ENCODE data around the gene ANG.
"Not testable (repeated sequence)": the region's sequence is repeated elsewhere in the genome, so short reads cannot be mapped to it uniquely, and the experiment has no call there.

The ANG gene

DNA sequence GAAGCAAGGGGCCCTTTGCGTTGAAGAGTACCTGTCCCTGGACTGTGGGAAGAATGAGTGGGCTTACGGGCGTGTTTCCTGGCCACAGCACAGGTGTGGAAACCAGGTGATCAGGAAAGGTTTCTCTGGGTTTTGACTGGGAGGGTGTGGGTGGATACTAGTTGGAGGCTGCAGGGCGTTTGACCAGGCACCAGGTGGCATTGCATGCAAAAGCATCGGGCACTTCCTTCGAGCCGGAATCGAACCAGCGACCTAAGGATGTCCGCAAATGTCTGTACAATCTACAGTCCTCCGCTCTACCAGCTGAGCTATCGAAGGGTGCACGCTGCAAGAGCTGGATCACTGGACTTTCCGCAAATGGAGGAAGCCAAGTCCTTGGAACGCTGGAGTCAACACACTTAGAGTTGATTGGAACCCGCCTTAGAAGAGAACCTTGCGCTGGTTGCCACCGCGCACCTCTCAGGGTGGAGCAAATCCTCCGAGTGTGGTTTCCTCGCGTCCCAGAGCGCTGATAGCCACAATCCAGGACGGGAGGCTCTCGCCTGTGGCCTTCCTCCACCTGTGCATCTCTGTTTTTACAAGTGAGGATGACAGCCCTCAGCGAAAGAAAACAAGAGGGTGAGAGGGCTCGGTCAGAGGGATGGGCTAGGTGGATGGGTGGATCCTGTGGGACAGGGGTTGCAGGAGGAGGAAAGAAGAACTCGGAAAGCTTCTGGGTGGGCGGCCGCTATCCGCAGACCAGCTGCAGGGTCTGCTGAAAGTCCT lies 25.4 kb upstream of the ANG start (continued):
- TF ChIP-seq, protein P1, sequence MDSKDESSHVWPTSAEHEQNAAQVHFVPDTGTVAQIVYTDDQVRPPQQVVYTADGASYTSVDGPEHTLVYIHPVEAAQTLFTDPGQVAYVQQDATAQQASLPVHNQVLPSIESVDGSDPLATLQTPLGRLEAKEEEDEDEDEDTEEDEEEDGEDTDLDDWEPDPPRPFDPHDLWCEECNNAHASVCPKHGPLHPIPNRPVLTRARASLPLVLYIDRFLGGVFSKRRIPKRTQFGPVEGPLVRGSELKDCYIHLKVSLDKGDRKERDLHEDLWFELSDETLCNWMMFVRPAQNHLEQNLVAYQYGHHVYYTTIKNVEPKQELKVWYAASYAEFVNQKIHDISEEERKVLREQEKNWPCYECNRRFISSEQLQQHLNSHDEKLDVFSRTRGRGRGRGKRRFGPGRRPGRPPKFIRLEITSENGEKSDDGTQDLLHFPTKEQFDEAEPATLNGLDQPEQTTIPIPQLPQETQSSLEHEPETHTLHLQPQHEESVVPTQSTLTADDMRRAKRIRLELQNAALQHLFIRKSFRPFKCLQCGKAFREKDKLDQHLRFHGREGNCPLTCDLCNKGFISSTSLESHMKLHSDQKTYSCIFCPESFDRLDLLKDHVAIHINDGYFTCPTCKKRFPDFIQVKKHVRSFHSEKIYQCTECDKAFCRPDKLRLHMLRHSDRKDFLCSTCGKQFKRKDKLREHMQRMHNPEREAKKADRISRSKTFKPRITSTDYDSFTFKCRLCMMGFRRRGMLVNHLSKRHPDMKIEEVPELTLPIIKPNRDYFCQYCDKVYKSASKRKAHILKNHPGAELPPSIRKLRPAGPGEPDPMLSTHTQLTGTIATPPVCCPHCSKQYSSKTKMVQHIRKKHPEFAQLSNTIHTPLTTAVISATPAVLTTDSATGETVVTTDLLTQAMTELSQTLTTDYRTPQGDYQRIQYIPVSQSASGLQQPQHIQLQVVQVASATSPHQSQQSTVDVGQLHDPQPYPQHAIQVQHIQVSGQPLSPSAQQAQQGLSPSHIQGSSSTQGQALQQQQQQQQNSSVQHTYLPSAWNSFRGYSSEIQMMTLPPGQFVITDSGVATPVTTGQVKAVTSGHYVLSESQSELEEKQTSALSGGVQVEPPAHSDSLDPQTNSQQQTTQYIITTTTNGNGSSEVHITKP (tag by site-specific recombination; IDR thresholded peaks at IDR 0.05), result peak; percentile 88
- TF ChIP-seq, protein P2, sequence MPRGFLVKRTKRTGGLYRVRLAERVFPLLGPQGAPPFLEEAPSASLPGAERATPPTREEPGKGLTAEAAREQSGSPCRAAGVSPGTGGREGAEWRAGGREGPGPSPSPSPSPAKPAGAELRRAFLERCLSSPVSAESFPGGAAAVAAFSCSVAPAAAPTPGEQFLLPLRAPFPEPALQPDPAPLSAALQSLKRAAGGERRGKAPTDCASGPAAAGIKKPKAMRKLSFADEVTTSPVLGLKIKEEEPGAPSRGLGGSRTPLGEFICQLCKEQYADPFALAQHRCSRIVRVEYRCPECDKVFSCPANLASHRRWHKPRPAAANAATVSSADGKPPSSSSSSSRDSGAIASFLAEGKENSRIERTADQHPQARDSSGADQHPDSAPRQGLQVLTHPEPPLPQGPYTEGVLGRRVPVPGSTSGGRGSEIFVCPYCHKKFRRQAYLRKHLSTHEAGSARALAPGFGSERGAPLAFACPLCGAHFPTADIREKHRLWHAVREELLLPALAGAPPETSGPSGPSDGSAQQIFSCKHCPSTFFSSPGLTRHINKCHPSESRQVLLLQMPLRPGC (tag by site-specific recombination; IDR thresholded peaks at IDR 0.05), result peak; percentile 81; the same call in 1 of the 2 replicates
- TF ChIP-seq GLIS2 (tag by site-specific recombination; IDR thresholded peaks at IDR 0.05) (no peak), ZNF24 (tag by site-specific recombination; IDR thresholded peaks at IDR 0.05) (peak; percentile 96), RBAK (tag by site-specific recombination; IDR thresholded peaks at IDR 0.05) (no peak), ZNF350 (tag by site-specific recombination; IDR thresholded peaks at IDR 0.05) (no peak), ZNF114 (tag by site-specific recombination; IDR thresholded peaks at IDR 0.05) (no peak)

DNA sequence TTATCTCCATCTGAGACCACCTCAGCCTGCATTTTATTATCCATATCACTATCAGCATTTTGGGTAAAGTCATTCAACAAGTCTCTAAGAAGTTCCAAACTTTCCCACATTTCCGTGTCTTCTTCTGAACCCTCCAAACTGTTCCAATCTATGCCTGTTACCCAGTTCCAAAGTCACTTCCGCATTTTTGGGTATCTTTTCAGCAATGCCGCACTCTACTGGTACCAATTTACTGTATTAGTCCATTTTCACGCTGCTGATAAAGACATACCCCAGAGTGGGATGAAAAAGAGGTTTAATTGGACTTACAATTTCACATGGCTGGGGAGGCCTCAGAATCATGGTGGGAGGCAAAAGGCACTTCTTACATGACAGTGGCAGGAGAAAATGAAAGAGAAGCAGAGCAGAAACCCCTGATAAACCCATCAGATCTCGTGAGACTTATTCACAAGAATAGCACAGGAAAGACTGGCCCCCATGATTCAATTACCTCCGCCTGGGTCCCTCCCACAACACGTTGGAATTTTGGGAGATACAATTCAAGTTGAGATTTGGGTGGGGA lies 22.1 kb upstream of the ANG start:
- H3K27ac ChIP-seq (ENCODE audit: extremely low read depth, low read depth, low read length); H3K9me3 ChIP-seq (ENCODE audit: control insufficient read depth, insufficient read depth, low read depth, low read length); H3K36me3 ChIP-seq (ENCODE audit: control insufficient read depth in 2 of 2, insufficient read depth in 1 of 2, low read length in 2 of 2); H3K4me1 ChIP-seq (ENCODE audit: control insufficient read depth, insufficient read depth, low read length); H3K4me3 ChIP-seq (ENCODE audit: low read depth, low read length); CTCF ChIA-PET; POLR2A ChIA-PET: not testable (repeated sequence)

DNA sequence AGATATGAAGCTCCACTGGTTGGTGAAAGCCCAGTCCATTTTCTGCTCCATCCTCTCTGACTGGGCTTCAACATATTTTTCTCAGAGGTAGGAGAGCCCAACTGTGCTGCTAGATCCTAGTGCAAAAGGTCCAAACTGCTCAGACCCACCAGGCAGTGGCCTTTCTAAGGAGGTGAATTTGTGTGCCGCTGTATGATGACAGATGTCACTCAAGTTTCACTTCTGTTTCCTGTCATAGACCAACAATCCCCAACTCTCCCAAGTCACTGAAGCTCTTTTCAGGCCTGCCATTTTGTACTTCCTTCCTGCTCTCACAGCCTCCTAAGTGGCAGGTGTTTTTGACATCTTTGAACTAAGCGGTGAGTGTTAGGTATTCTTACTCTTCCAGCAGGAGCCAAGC lies 20.6 kb upstream of the ANG start:
- no peaks in the 10 kb centered on the region for H3K9me3 ChIP-seq (ENCODE audit: control insufficient read depth, insufficient read depth, low read depth, low read length)
- ChIA-PET CTCF (interaction anchor here (0.8 to 1.5 kb wide), 2 partner anchors 11 to 13 kb away, joined by 3 to 5 read pairs; no protein-coding TSS in a partner anchor), POLR2A (no interaction called here)
- no peaks in the 10 kb centered on the region for H3K36me3 ChIP-seq (ENCODE audit: control insufficient read depth in 2 of 2, insufficient read depth in 1 of 2, low read length in 2 of 2)
- no peak overlapping the region for H3K4me3 ChIP-seq (ENCODE audit: low read depth, low read length)
- no peak for TF ChIP-seq KLF7 (tag by site-specific recombination; IDR thresholded peaks at IDR 0.05; ENCODE audit: borderline replicate concordance)
- TF ChIP-seq, protein P3, sequence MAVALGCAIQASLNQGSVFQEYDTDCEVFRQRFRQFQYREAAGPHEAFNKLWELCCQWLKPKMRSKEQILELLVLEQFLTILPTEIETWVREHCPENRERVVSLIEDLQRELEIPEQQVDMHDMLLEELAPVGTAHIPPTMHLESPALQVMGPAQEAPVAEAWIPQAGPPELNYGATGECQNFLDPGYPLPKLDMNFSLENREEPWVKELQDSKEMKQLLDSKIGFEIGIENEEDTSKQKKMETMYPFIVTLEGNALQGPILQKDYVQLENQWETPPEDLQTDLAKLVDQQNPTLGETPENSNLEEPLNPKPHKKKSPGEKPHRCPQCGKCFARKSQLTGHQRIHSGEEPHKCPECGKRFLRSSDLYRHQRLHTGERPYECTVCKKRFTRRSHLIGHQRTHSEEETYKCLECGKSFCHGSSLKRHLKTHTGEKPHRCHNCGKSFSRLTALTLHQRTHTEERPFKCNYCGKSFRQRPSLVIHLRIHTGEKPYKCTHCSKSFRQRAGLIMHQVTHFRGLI (tag by site-specific recombination; IDR thresholded peaks at IDR 0.05), result peak; percentile 85
- no peak overlapping the region for H3K27ac ChIP-seq (ENCODE audit: extremely low read depth, low read depth, low read length)
- peaks cover 4% of the 10 kb centered on the region; the same call in 1 of the 2 replicates for H3K4me1 ChIP-seq (ENCODE audit: control insufficient read depth, insufficient read depth, low read length)

DNA sequence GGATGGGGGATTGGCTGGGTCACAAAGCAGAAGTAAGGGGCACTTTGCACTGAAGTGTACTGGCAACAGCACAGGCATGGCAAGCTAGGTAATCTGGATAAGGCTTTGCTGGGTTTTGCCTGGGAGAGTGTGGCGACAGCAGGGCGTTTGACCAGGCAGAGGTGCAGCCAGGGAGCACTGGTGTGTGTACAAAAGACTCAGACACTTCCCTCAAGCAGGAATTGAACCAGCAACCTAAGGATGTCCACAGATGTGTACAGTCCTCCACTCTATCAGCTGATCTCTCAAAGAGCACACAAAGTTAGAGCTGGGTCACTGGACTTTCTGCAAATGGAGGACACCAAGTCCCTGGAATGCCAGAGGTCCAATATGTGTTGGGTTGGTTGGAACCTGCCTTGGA lies 19.6 kb upstream of the ANG start:
- no peaks in the 10 kb centered on the region for H3K36me3 ChIP-seq (ENCODE audit: control insufficient read depth in 2 of 2, insufficient read depth in 1 of 2, low read length in 2 of 2)
- CTCF ChIA-PET, result interaction anchor here (1.2 to 1.5 kb wide), 2 partner anchors 12 to 37 kb away, joined by 3 to 5 read pairs; no protein-coding TSS in a partner anchor
- POLR2A ChIA-PET, result interaction anchor here (1.2 kb wide), 1 partner anchor 13 kb away, joined by 4 read pairs; no protein-coding TSS in a partner anchor
- H3K4me1 ChIP-seq (ENCODE audit: control insufficient read depth, insufficient read depth, low read length), result peaks cover 4% of the 10 kb centered on the region; the same call in 1 of the 2 replicates
- no peak overlapping the region for H3K27ac ChIP-seq (ENCODE audit: extremely low read depth, low read depth, low read length)
- H3K4me3 ChIP-seq (ENCODE audit: low read depth, low read length), result no peak overlapping the region
- no peaks in the 10 kb centered on the region for H3K9me3 ChIP-seq (ENCODE audit: control insufficient read depth, insufficient read depth, low read depth, low read length)
- TF ChIP-seq, protein P4, sequence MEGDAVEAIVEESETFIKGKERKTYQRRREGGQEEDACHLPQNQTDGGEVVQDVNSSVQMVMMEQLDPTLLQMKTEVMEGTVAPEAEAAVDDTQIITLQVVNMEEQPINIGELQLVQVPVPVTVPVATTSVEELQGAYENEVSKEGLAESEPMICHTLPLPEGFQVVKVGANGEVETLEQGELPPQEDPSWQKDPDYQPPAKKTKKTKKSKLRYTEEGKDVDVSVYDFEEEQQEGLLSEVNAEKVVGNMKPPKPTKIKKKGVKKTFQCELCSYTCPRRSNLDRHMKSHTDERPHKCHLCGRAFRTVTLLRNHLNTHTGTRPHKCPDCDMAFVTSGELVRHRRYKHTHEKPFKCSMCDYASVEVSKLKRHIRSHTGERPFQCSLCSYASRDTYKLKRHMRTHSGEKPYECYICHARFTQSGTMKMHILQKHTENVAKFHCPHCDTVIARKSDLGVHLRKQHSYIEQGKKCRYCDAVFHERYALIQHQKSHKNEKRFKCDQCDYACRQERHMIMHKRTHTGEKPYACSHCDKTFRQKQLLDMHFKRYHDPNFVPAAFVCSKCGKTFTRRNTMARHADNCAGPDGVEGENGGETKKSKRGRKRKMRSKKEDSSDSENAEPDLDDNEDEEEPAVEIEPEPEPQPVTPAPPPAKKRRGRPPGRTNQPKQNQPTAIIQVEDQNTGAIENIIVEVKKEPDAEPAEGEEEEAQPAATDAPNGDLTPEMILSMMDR (tag by site-specific recombination; IDR thresholded peaks at IDR 0.05), result no peak
- TF ChIP-seq ZNF48 (tag by site-specific recombination; IDR thresholded peaks at IDR 0.05) (no peak), ZNF121 (tag by site-specific recombination; IDR thresholded peaks at IDR 0.05) (no peak), ZNF530 (tag by site-specific recombination; IDR thresholded peaks at IDR 0.05; ENCODE audit: low read depth) (no peak), ZNF610 (tag by site-specific recombination; IDR thresholded peaks at IDR 0.05; ENCODE audit: borderline replicate concordance) (no peak), KLF8 (tag by site-specific recombination; IDR thresholded peaks at IDR 0.05) (no peak), KLF7 (tag by site-specific recombination; IDR thresholded peaks at IDR 0.05; ENCODE audit: borderline replicate concordance) (no peak), ZNF664 (tag by site-specific recombination; IDR thresholded peaks at IDR 0.05) (no peak), ZNF311 (tag by site-specific recombination; IDR thresholded peaks at IDR 0.05; ENCODE audit: borderline replicate concordance) (no peak), ZNF830 (tag by site-specific recombination; IDR thresholded peaks at IDR 0.05; ENCODE audit: low read depth) (no peak), SP2 (tag by site-specific recombination; IDR thresholded peaks at IDR 0.05) (no peak), ZNF677 (tag by site-specific recombination; IDR thresholded peaks at IDR 0.05) (no peak)
